ENCODE results near the gene ZNF521.

Gene ZNF521

DNA sequence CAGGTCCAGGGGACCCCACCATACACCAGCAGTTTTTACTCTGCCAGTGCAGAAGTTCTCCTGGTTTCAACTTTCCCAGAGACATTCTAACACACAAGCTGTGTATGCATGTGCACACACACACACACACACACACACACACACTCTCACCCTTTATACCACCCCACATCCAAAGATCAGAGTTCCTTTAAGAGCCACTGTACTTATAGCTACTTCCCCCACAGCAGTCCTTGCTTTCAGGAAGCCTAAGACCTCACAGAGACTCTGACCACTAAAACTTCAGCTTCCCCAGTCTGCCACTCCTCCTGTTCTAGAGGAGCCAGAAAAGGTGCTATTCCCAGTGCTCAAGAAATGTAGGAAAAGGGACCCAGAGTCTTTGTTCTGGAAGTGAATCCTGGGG, 107.8 kb downstream of the ZNF521 start:
- Histone ChIP-seq H3K4me3 (ENCODE audit: low read depth in 1 of 2, low read length in 2 of 2) (no peak overlapping the region), H3K4me1 (ENCODE audit: insufficient read depth, low read length) (no peaks in the 10 kb centered on the region), H3K9me3 (ENCODE audit: low read length) (no peaks in the 10 kb centered on the region), H3K27me3 (ENCODE audit: control insufficient read depth in 1 of 2, insufficient read depth in 2 of 2, low read length in 2 of 2) (no peaks in the 10 kb centered on the region), H3K36me3 (ENCODE audit: insufficient read depth, low read length) (no peaks in the 10 kb centered on the region), H3K9ac (ENCODE audit: low read length) (no peak overlapping the region), H3K27ac (ENCODE audit: low read depth, low read length) (no peak overlapping the region)

DNA sequence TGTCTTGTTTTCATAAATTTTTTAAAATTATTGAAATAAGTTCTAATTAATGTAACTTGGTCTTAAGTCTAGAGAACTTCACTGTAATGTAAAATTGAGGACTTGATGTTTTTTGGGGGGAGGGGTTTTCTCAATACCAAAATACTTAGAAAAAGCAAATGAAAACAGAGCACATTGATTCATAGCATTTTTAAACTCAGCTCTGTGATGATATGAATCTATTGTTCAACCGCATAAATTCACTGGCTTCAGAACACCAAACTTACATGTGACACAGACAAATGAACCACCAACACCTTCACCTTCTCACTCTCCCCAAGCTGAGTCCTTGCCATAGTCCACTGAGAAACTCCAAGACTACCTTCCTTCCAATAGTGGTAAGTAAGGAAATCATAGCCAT, 108.2 kb downstream of the ZNF521 start:
- H3K9me3 ChIP-seq (ENCODE audit: low read length) = no peaks in the 10 kb centered on the region
- H3K4me3 ChIP-seq (ENCODE audit: low read depth in 1 of 2, low read length in 2 of 2) = no peak overlapping the region
- H3K27ac ChIP-seq (ENCODE audit: low read depth, low read length) = no peak overlapping the region
- H3K36me3 ChIP-seq (ENCODE audit: insufficient read depth, low read length) = no peaks in the 10 kb centered on the region
- H3K9ac ChIP-seq (ENCODE audit: low read length) = no peak overlapping the region
- H3K27me3 ChIP-seq (ENCODE audit: control insufficient read depth in 1 of 2, insufficient read depth in 2 of 2, low read length in 2 of 2) = no peaks in the 10 kb centered on the region
- no peaks in the 10 kb centered on the region for H3K4me1 ChIP-seq (ENCODE audit: insufficient read depth, low read length)

DNA sequence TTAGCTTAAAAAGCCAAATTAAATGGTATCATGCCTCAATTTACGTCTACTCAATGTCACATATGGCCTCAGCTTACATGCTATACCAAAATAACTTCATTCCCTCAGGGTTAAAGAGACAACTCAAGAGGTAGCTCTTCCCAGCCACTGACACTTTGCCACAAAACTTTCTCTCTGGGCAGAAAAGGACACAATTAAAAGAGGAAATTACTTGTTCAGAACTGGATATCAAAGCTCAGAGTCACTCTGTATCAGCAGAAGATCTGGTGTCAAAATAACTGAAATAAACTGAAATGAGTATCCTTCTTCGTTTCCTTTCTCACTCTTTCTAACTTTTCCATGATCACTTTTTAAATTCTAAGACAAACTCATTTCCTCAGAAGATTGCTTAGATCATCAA, 108.7 kb downstream of the ZNF521 start:
- Histone ChIP-seq H3K36me3 (ENCODE audit: insufficient read depth, low read length) (no peaks in the 10 kb centered on the region), H3K9ac (ENCODE audit: low read length) (no peak overlapping the region), H3K9me3 (ENCODE audit: low read length) (no peaks in the 10 kb centered on the region), H3K27ac (ENCODE audit: low read depth, low read length) (no peak overlapping the region), H3K27me3 (ENCODE audit: control insufficient read depth in 1 of 2, insufficient read depth in 2 of 2, low read length in 2 of 2) (no peaks in the 10 kb centered on the region), H3K4me1 (ENCODE audit: insufficient read depth, low read length) (no peaks in the 10 kb centered on the region), H3K4me3 (ENCODE audit: low read depth in 1 of 2, low read length in 2 of 2) (no peak overlapping the region)

DNA sequence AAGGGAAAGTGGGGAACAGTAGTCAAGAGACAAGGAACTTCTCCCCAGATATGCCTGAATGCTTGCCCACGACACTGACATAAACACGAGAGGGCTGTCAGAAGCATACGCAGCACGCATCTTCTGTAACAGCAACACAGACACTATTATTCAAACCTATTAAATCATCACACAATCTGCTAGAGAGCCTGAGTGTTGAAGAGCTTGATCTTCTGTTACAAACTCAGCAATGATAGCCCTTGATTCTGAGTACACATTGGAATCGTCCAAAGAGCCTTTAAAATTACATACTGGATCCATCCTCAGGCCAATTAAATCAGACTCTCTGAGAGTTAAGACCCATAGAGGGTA, 111.6 kb downstream of the ZNF521 start:
- H3K4me1 ChIP-seq (ENCODE audit: insufficient read depth, low read length) = no peaks in the 10 kb centered on the region
- no peak overlapping the region for H3K9ac ChIP-seq (ENCODE audit: low read length)
- H3K9me3 ChIP-seq (ENCODE audit: low read length) = no peaks in the 10 kb centered on the region
- H3K27ac ChIP-seq (ENCODE audit: low read depth, low read length) = no peak overlapping the region
- H3K27me3 ChIP-seq (ENCODE audit: control insufficient read depth in 1 of 2, insufficient read depth in 2 of 2, low read length in 2 of 2) = no peaks in the 10 kb centered on the region
- no peak overlapping the region for H3K4me3 ChIP-seq (ENCODE audit: low read depth in 1 of 2, low read length in 2 of 2)
- H3K36me3 ChIP-seq (ENCODE audit: insufficient read depth, low read length) = no peaks in the 10 kb centered on the region

DNA sequence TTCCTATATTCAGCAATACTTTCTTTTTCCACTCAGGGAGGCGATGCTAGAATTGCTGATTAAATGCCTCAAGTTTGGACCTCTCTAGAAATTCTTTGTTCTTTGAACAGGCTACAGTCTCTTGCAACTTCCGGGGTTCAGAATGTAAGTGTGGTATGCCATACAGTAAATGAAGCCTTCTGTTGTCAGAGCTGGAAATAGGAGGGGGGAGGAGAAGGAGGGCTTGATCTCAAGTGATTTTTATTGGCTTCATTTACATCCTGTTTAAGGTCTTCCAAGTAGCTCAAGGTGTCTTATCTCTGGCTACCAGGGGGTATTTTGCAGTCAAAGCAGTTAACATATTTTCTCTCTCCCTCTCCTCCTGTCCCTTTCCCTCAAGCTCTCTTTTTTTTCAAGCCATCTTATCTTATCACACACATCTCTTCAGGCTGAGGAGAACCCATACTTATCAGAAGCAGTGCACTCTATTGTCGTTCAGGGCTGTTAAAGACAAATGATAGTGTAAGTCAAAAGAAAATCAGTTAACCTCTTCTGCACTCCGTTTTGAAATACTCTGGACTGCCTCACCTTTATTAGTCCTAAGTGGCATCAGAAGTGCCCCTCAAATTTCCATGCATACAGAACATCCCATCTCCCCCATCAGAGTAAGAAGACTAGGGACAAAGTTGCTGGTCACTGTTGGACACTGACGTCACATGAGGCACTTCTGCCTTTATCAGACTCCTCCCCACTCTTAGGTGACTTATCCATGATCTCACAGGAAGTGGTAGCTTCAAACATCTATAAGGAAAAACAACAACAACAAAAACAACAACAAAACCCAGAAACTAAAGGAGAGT, 112.2 kb downstream of the ZNF521 start:
- Histone ChIP-seq H3K9me3 (ENCODE audit: low read length) (no peaks in the 10 kb centered on the region), H3K4me1 (ENCODE audit: insufficient read depth, low read length) (no peaks in the 10 kb centered on the region), H3K36me3 (ENCODE audit: insufficient read depth, low read length) (no peaks in the 10 kb centered on the region), H3K27me3 (ENCODE audit: control insufficient read depth in 1 of 2, insufficient read depth in 2 of 2, low read length in 2 of 2) (no peaks in the 10 kb centered on the region), H3K4me3 (ENCODE audit: low read depth in 1 of 2, low read length in 2 of 2) (no peak overlapping the region), H3K27ac (ENCODE audit: low read depth, low read length) (no peak overlapping the region), H3K9ac (ENCODE audit: low read length) (no peak overlapping the region)

DNA sequence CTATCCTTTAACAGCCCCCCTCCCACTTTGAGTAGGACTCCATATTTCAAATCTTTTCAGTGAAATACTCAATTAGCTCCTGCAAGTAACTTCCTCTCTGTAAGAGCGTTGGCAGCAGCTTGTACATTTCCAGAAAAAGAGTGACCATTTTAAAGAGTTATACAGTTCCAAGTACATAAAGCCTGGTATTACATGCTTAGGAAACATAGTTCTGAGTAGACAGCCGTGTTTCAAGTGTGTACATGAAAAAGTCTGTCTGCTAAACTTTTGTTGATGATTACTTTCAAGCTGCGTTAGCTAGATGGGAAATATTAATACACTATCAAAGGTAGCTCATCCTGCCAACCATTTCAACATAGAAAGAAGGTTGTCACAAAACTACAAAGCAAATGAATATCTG, 112.8 kb downstream of the ZNF521 start:
- H3K9me3 ChIP-seq (ENCODE audit: low read length) = no peaks in the 10 kb centered on the region
- no peaks in the 10 kb centered on the region for H3K36me3 ChIP-seq (ENCODE audit: insufficient read depth, low read length)
- no peak overlapping the region for H3K27ac ChIP-seq (ENCODE audit: low read depth, low read length)
- H3K27me3 ChIP-seq (ENCODE audit: control insufficient read depth in 1 of 2, insufficient read depth in 2 of 2, low read length in 2 of 2) = no peaks in the 10 kb centered on the region
- no peak overlapping the region for H3K9ac ChIP-seq (ENCODE audit: low read length)
- no peaks in the 10 kb centered on the region for H3K4me1 ChIP-seq (ENCODE audit: insufficient read depth, low read length)
- no peak overlapping the region for H3K4me3 ChIP-seq (ENCODE audit: low read depth in 1 of 2, low read length in 2 of 2)

DNA sequence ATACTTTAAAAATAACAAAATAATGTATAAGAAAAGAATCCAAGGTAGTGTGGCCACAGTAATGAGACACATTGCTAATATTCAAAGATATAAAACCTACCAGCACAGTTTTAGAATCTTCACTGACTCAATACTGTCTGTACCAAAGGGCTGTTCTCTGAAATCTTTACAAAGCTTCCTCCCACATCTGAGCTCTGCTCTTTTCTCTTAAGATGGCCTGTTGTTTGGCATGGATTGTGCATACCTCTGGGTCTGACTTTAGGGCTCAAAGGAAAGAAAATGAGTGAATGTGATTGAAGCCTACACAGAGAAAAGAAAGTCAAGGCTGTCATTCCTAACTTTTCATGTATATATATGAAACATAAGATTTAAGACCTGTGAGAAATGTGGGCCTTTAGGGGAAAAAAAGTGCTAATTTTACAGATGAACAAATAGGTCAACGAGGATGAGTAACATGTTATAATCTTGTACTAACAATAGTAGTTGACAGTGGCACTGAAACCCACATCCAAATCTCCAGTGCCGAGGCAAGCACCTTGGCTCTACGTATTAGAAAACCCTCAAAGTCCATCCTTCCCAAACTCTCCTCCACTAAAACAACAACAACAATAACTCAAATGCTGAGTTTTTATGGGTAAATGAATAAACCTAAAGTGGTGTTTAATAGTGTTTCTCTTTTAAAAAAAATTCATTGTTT, 114.2 kb downstream of the ZNF521 start:
- Histone ChIP-seq H3K9ac (ENCODE audit: low read length) (no peak overlapping the region), H3K27me3 (ENCODE audit: control insufficient read depth in 1 of 2, insufficient read depth in 2 of 2, low read length in 2 of 2) (no peaks in the 10 kb centered on the region), H3K36me3 (ENCODE audit: insufficient read depth, low read length) (no peaks in the 10 kb centered on the region), H3K27ac (ENCODE audit: low read depth, low read length) (no peak overlapping the region), H3K4me1 (ENCODE audit: insufficient read depth, low read length) (no peaks in the 10 kb centered on the region), H3K4me3 (ENCODE audit: low read depth in 1 of 2, low read length in 2 of 2) (no peak overlapping the region), H3K9me3 (ENCODE audit: low read length) (no peaks in the 10 kb centered on the region)

DNA sequence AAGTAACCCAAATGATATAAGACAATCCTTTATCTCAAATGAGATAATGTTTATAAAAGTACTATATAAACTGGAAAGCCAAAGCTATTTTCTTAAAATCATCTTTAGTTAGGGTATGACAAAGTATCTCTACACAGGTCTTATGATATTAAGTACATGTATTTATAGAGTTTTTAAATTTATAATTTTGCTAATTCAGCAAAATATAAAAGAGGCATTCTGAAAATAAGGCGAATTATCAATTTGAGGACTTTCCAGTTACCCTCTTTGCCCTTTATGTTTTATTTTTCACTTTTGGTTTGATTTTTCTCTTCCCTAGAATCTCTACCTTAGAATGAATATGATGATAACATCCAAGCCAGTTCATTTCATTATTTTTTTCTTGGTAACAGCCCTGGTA, 115.2 kb downstream of the ZNF521 start:
- H3K9me3 ChIP-seq (ENCODE audit: low read length) = no peaks in the 10 kb centered on the region
- no peaks in the 10 kb centered on the region for H3K4me1 ChIP-seq (ENCODE audit: insufficient read depth, low read length)
- no peak overlapping the region for H3K27ac ChIP-seq (ENCODE audit: low read depth, low read length)
- no peaks in the 10 kb centered on the region for H3K27me3 ChIP-seq (ENCODE audit: control insufficient read depth in 1 of 2, insufficient read depth in 2 of 2, low read length in 2 of 2)
- H3K36me3 ChIP-seq (ENCODE audit: insufficient read depth, low read length) = no peaks in the 10 kb centered on the region
- no peak overlapping the region for H3K4me3 ChIP-seq (ENCODE audit: low read depth in 1 of 2, low read length in 2 of 2)
- H3K9ac ChIP-seq (ENCODE audit: low read length) = no peak overlapping the region

DNA sequence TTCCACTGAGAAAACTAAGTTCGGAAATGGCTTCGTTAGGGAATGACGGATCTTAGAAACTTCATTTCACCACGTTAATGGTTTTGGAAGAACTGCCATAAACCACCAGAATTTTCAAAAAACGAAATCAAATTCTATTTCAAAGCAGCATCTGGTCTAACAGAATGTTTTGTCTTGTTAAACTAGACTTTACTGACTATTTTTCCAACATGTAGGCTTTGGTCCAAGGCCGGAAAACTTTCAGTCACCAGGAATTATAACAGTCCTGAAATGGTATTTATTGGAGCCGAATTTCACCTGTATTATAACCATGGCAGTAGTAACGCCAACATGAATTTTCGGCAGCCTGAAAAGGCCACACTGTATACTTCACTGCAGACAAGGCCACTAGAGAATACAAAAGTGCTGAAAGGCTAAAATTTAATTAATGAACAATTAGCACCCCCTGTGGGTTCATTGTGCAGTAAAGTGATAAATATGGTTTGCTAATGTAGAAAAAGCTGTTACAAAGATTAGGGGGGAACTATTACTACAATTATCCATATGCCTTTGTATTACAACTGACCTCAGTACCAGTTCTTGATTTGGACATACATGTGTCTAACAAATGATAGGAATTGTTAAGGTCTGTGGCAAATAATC, 116.4 kb downstream of the ZNF521 start:
- no peaks in the 10 kb centered on the region for H3K27me3 ChIP-seq (ENCODE audit: control insufficient read depth in 1 of 2, insufficient read depth in 2 of 2, low read length in 2 of 2)
- no peaks in the 10 kb centered on the region for H3K36me3 ChIP-seq (ENCODE audit: insufficient read depth, low read length)
- H3K9ac ChIP-seq (ENCODE audit: low read length) = no peak overlapping the region
- H3K4me1 ChIP-seq (ENCODE audit: insufficient read depth, low read length) = peaks cover 9% of the 10 kb centered on the region
- no peaks in the 10 kb centered on the region for H3K9me3 ChIP-seq (ENCODE audit: low read length)
- no peak overlapping the region for H3K4me3 ChIP-seq (ENCODE audit: low read depth in 1 of 2, low read length in 2 of 2)
- no peak overlapping the region for H3K27ac ChIP-seq (ENCODE audit: low read depth, low read length)

DNA sequence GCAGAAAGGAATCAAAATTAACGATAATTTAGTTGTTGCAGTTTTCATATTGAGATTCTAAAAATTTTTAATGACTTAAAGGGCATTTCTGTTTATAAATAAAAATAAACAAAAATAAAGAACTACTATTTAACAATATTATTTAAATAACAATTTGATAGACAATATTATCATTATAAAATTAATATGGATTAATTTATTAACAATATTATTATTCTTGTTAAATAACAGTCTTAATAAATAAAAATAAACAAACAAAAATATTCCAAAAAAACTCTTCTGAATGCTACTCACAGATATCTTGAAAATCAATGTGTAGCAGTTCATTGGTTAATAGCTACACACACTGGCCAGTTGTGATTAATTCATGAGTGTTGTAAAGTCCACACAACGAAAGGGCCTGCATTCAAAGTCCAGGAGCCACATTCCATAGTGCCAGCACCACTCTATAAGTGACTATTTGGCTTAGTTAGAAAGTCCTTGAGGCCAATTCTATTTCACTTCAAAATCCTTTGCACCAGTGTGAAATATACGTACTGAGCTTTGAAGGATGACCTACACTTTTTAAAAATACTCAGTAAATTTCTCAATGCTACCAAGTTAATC, 117.1 kb downstream of the ZNF521 start:
- Histone ChIP-seq H3K27ac (ENCODE audit: low read depth, low read length) (no peak overlapping the region), H3K4me3 (ENCODE audit: low read depth in 1 of 2, low read length in 2 of 2) (no peak overlapping the region), H3K9ac (ENCODE audit: low read length) (no peak overlapping the region), H3K9me3 (ENCODE audit: low read length) (no peaks in the 10 kb centered on the region), H3K4me1 (ENCODE audit: insufficient read depth, low read length) (peaks cover 13% of the 10 kb centered on the region), H3K27me3 (ENCODE audit: control insufficient read depth in 1 of 2, insufficient read depth in 2 of 2, low read length in 2 of 2) (no peaks in the 10 kb centered on the region), H3K36me3 (ENCODE audit: insufficient read depth, low read length) (no peaks in the 10 kb centered on the region)

DNA sequence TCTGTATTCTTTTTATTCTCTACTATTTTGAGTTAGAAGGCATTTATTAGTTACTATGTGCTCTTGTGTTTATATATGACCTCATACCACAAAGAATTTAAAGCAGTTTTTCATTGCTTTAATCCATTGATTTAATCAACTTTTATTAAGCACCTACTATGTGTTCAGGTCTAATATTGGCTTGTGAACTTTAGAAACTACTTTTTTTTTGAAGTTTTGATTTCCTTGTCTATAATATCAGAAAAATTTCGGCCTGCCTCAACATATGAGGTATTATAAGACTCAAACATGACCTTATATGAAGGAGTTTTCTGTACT, 117.7 kb downstream of the ZNF521 start:
- H3K27ac ChIP-seq (ENCODE audit: low read depth, low read length) = no peak overlapping the region
- H3K4me3 ChIP-seq (ENCODE audit: low read depth in 1 of 2, low read length in 2 of 2) = no peak overlapping the region
- H3K4me1 ChIP-seq (ENCODE audit: insufficient read depth, low read length) = peaks cover 13% of the 10 kb centered on the region
- H3K9me3 ChIP-seq (ENCODE audit: low read length) = no peaks in the 10 kb centered on the region
- H3K27me3 ChIP-seq (ENCODE audit: control insufficient read depth in 1 of 2, insufficient read depth in 2 of 2, low read length in 2 of 2) = no peaks in the 10 kb centered on the region
- no peak overlapping the region for H3K9ac ChIP-seq (ENCODE audit: low read length)
- no peaks in the 10 kb centered on the region for H3K36me3 ChIP-seq (ENCODE audit: insufficient read depth, low read length)
